ENCODE measurements around the gene TMEM179. TPM values are rescaled to one million over a fixed set of nuclear protein-coding genes. Genes with fewer than 3 reads are reported as not detected.
A peak's percentile ranks its signal among the peaks of the same experiment; 100 is the strongest.

TMEM179 gene
- total RNA-seq, 4 donors from 2014 or later, result 0.54 to 3.1 (median 1.7) TPM; not detected in 1

- peaks cover 0 to 3% (median 0%) of the 10 kb centered on the region in 4 donors for H3K9me3 ChIP-seq
- H3K36me3 ChIP-seq, result no peaks in the 10 kb centered on the region
- TF ChIP-seq POLR2A (IDR thresholded peaks at IDR 0.05), result no peak
- no peak for TF ChIP-seq CTCF (IDR thresholded peaks at IDR 0.05)
- DNase-seq, result peak in 1 of 3 donors; percentile 12
- no peak overlapping the region for H3K27ac ChIP-seq
- no peaks in the 10 kb centered on the region for H3K27me3 ChIP-seq
- no peaks in the 10 kb centered on the region for H3K4me1 ChIP-seq
- no peak overlapping the region for H3K4me3 ChIP-seq
These were observed 39.6 kb upstream of the TMEM179 start for GRCh38 chr14:104644091-104644635.

DNA sequence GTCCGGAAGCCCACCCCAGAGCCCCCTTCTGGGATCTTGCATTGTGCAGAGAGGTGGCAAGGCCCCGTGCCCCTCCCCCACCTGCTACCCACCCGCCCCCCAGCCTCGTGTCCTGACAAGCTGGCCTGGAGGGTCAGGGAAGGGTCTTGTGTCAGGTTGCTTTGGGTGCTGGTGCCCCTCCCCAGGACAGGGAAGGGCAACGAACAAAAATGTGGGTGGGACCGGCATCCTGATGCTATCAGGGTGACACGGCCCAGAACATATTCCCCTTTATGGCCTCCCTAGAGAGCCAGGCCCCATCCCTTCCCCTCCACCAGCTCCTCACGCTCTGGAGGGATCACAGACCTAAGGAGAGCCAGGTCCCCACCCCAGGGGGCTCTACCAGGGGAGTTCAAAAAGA lies 38.7 kb upstream of the TMEM179 start:
- Histone ChIP-seq H3K27ac (no peak overlapping the region), H3K9me3 (peaks cover 0 to 3% (median 0%) of the 10 kb centered on the region in 4 donors), H3K4me3 (no peak overlapping the region), H3K27me3 (no peaks in the 10 kb centered on the region), H3K4me1 (no peaks in the 10 kb centered on the region), H3K36me3 (no peaks in the 10 kb centered on the region)
- DNase-seq, result no peak
- TF ChIP-seq POLR2A (IDR thresholded peaks at IDR 0.05) (no peak), CTCF (IDR thresholded peaks at IDR 0.05) (no peak)

- TF ChIP-seq CTCF (IDR thresholded peaks at IDR 0.05), result no peak
- TF ChIP-seq POLR2A (IDR thresholded peaks at IDR 0.05), result no peak
- no peak for DNase-seq
- H3K4me3 ChIP-seq, result no peak overlapping the region
- H3K9me3 ChIP-seq, result peaks cover 0 to 3% (median 0%) of the 10 kb centered on the region in 4 donors
- H3K27ac ChIP-seq, result no peak overlapping the region
- H3K36me3 ChIP-seq, result no peaks in the 10 kb centered on the region
- H3K27me3 ChIP-seq, result no peaks in the 10 kb centered on the region
- no peaks in the 10 kb centered on the region for H3K4me1 ChIP-seq
These were observed 37.9 kb upstream of the TMEM179 start for GRCh38 chr14:104642540-104642868.

- no peak overlapping the region for H3K27ac ChIP-seq
- no peak for DNase-seq
- H3K9me3 ChIP-seq, result peaks cover 0 to 3% (median 0%) of the 10 kb centered on the region in 4 donors
- no peak overlapping the region for H3K4me3 ChIP-seq
- H3K4me1 ChIP-seq, result no peaks in the 10 kb centered on the region
- H3K36me3 ChIP-seq, result no peaks in the 10 kb centered on the region
- no peaks in the 10 kb centered on the region for H3K27me3 ChIP-seq
- TF ChIP-seq POLR2A (IDR thresholded peaks at IDR 0.05), result no peak
- no peak for TF ChIP-seq CTCF (IDR thresholded peaks at IDR 0.05)
These were observed 37.4 kb upstream of the TMEM179 start for GRCh38 chr14:104641753-104642539.

DNA sequence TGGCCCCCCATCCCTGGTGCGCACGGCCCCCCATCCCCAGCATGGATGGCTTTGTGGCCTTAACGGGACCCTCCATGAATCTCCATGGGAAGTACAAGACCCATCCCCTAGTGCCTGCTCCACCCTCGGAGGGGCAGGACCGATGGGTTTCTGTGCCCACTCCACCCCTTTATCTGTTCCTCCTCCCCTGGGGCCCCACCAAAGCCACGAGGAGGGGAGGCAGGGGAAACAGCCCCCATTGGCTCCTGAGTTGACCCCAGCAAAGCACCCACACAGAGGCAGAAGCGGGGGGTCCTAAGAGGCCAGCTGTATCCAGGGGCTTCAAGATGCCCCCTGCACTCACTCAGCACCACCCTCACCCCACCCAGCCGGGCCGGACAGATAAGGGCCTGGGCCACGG lies 36.1 kb upstream of the TMEM179 start:
- Histone ChIP-seq H3K27me3 (no peaks in the 10 kb centered on the region), H3K4me1 (no peaks in the 10 kb centered on the region), H3K4me3 (no peak overlapping the region), H3K36me3 (no peaks in the 10 kb centered on the region), H3K9me3 (peaks cover 0 to 3% (median 0%) of the 10 kb centered on the region in 4 donors), H3K27ac (no peak overlapping the region)
- no peak for DNase-seq
- TF ChIP-seq POLR2A (IDR thresholded peaks at IDR 0.05) (no peak), CTCF (IDR thresholded peaks at IDR 0.05) (no peak)
